Calu3 (cell line): ENCODE measurements around the gene TGFB1. TPM values are rescaled to one million over a fixed set of nuclear protein-coding genes. Genes with fewer than 3 reads are reported as not detected.
"Not testable (repeated sequence)": the region's sequence is repeated elsewhere in the genome, so short reads cannot be mapped to it uniquely, and the experiment has no call there.

Experiments used
- BruUV-seq: library from RNA; stranded (reverse); fragments of 400-500 nt; replicated peaks from 2 replicates; lab custom pipeline; 2021; lab: Mats Ljungman, UMichigan
- CTCF ChIA-PET: fragments of 300-600 bp; sonication (Branson Sonifier 250); formaldehyde crosslinking; loops from one replicate; lab custom pipeline; 2022; ENCODE audit warnings: antibody characterized with exemption; lab: Charles Lee
- DNase-seq: peaks from one replicate; pipeline ENCODE4 v3.0.0; 2022
- H3K27ac Mint-ChIP-seq: one replicate; pipeline ENCODE4 v1.8.0; 2022; ENCODE audit warnings: mixed read lengths; ENCODE audit not compliant: unreplicated experiment
- H3K27me3 Mint-ChIP-seq: one replicate; pipeline ENCODE4 v1.8.0; 2022; ENCODE audit warnings: mixed read lengths; ENCODE audit not compliant: unreplicated experiment
- H3K36me3 Mint-ChIP-seq: one replicate; pipeline ENCODE4 v1.8.0; 2022; ENCODE audit warnings: mild to moderate bottlenecking, moderate library complexity, mixed read lengths; ENCODE audit not compliant: insufficient read depth, unreplicated experiment
- H3K4me1 Mint-ChIP-seq: one replicate; pipeline ENCODE4 v1.8.0; 2022; ENCODE audit warnings: mild to moderate bottlenecking, low read depth, mixed read lengths; ENCODE audit not compliant: unreplicated experiment
- H3K4me3 Mint-ChIP-seq: one replicate; pipeline ENCODE4 v1.8.0; 2022; ENCODE audit warnings: mild to moderate bottlenecking, low read depth, moderate library complexity, mixed read lengths; ENCODE audit not compliant: unreplicated experiment
- H3K9me3 Mint-ChIP-seq: one replicate; pipeline ENCODE4 v1.8.0; 2022; ENCODE audit warnings: low read depth, mixed read lengths; ENCODE audit not compliant: unreplicated experiment
- CTCF ChIP-seq: fragments of 200-600 bp; IDR thresholded peaks from one replicate; pipeline ENCODE4 v1.8.0; 2022; ENCODE audit warnings: antibody characterized with exemption; ENCODE audit not compliant: unreplicated experiment
- intact Hi-C: fragments of 100-400 bp; cut with micrococcal nuclease; formaldehyde crosslinking; loops from one replicate; pipeline ENCODE4 v1.10.0; 2022; ENCODE audit not compliant: unreplicated experiment
- total RNA-seq: library from RNA; stranded (reverse); gene quantifications from 2 replicates; pipeline ENCODE4 v1.2.3, GENCODE V29; 2022

TGFB1 gene
- total RNA-seq, 1 experiment from 2014 or later = 39.2 TPM

DNA sequence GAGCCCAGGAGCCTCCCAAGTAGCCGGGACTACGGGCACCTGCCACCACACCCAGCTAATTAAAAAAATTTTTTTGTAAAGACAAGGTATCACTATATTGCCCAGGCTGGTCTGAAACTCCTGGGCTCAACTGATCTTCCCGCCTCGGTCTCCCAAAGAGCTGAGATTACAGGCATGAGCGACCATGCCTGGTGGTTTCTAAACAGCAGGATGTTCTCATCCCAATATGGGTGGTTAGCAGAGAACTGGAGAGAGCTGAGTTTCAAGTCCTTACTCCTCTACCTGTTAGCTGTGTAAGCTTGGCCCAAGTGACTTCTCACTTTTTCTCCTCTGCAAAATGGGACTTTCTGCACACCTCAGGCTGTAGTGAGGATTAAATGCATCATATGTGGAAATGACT is 30.6 kb upstream of the TGFB1 start:
- no peaks in the 10 kb centered on the region for H3K9me3 Mint-ChIP-seq
- no peak overlapping the region for H3K27ac Mint-ChIP-seq
- no peak for TF ChIP-seq CTCF
- intact Hi-C loops = no loop called here
- H3K4me1 Mint-ChIP-seq = no peaks in the 10 kb centered on the region
- no peaks in the 10 kb centered on the region for H3K27me3 Mint-ChIP-seq
- CTCF ChIA-PET = interaction anchor here (0.7 kb wide), 1 partner anchor 68 kb away, joined by 3 read pairs; no protein-coding TSS in a partner anchor
- peaks cover 10% of the 10 kb centered on the region for H3K36me3 Mint-ChIP-seq
- DNase-seq = no peak
- H3K4me3 Mint-ChIP-seq = no peak overlapping the region
- BruUV-seq = no TSS peak

DNA sequence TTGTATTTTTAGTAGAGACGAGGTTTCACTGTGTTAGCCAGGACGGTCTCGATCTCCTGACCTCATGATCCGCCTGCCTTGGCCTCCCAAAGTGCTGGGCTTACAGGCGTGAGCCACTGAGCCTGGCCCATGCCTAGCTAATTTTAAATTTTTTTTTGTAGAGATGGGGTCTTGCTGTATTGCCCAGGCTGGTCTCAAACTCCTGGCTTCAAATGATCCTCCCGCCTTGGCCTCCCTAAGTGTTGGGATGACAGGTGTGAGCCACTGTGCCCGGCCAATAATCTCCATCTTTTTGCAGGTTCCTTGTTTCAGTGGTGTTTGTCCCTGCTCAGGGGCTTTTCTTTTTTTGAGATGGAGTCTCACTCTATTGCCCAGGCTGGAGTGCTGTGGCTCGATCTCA is 27.8 kb upstream of the TGFB1 start:
- H3K36me3 Mint-ChIP-seq = peaks cover 19% of the 10 kb centered on the region
- H3K4me3 Mint-ChIP-seq, H3K27ac Mint-ChIP-seq, intact Hi-C loops, BruUV-seq, H3K27me3 Mint-ChIP-seq, DNase-seq, H3K4me1 Mint-ChIP-seq, H3K9me3 Mint-ChIP-seq: not testable (repeated sequence)
- CTCF ChIA-PET = interaction anchor here (0.6 kb wide), 2 partner anchors 67 to 372 kb away, joined by 3 read pairs; no protein-coding TSS in a partner anchor

DNA sequence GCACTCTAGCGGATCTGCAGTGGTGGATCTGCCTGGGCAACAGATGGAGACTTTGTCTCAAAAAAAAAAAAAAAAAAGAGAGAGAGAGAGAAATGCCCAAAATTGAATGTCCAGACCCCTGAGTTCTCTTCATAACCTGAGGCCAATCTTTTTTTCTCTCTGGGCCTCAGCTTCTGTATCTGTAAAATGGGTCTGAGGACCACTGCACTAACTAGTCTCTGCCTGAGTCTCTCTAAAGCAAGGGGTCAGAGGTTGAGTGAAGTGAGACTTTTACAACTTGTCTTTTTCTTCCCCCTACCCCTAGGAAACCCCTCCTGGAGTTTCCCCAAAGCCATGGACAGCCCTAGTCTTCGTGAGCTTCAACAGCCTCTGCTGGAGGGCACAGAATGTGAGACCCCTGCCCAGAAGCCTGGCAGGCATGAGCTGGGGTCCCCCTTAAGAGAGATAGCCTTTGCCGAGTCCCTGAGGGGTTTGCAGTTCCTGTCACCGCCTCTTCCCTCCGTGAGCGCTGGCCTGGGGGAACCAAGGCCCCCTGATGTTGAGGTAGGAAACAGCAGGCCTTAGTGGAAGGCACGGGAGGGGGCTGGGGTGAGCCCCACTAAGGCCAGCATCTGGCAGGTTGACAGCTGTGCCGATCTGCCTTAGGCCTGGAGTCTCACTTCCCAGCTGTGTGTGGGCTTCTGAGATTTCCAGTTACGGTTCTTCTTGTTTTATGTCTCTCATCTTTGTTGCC is 24.4 kb upstream of the TGFB1 start:
- DNase-seq = no peak
- no peak overlapping the region for H3K27ac Mint-ChIP-seq
- H3K36me3 Mint-ChIP-seq = peaks cover 16% of the 10 kb centered on the region
- no peaks in the 10 kb centered on the region for H3K9me3 Mint-ChIP-seq
- peaks cover 22% of the 10 kb centered on the region for H3K4me1 Mint-ChIP-seq
- CTCF ChIA-PET = interaction anchor here (0.6 to 0.7 kb wide), 2 partner anchors 10 to 31 kb away, joined by 3 to 9 read pairs; no protein-coding TSS in a partner anchor
- no peak overlapping the region for H3K4me3 Mint-ChIP-seq
- TF ChIP-seq CTCF = no peak
- intact Hi-C loops = no loop called here
- H3K27me3 Mint-ChIP-seq = no peaks in the 10 kb centered on the region
- BruUV-seq = no TSS peak

GRCh38 chr19:41376998-41377365 is 23.3 kb upstream of the TGFB1 start:
- no peak for TF ChIP-seq CTCF
- no peaks in the 10 kb centered on the region for H3K9me3 Mint-ChIP-seq
- peaks cover 22% of the 10 kb centered on the region for H3K4me1 Mint-ChIP-seq
- no TSS peak for BruUV-seq
- CTCF ChIA-PET = interaction anchor here (0.9 kb wide), 1 partner anchor 9 kb away, joined by 5 read pairs; no protein-coding TSS in a partner anchor
- H3K27ac Mint-ChIP-seq = peak overlapping the region; percentile 11
- DNase-seq = no peak
- H3K36me3 Mint-ChIP-seq = peaks cover 16% of the 10 kb centered on the region
- intact Hi-C loops = no loop called here
- H3K27me3 Mint-ChIP-seq = no peaks in the 10 kb centered on the region
- peak overlapping the region; percentile 69 for H3K4me3 Mint-ChIP-seq
